Smooth muscle cell (in vitro differentiated cells): Measurements from ENCODE around the gene BRF1. TPM values are rescaled to one million over a fixed set of nuclear protein-coding genes. Genes with fewer than 3 reads are reported as not detected.
"Not testable (repeated sequence)": the region's sequence is repeated elsewhere in the genome, so short reads cannot be mapped to it uniquely, and the experiment has no call there.

Experiments used
- DNase-seq: peaks from one replicate; lab custom pipeline; 2025; ENCODE audit not compliant: unreplicated experiment; lab: John Stamatoyannopoulos, UW
- H2AFZ ChIP-seq: fragments of 200-600 bp; sonication (generic); 2 replicates; pipeline ENCODE4 v1.6.0; 2016; ENCODE audit warnings: antibody characterized with exemption, low read depth, mild to moderate bottlenecking
- H3F3A ChIP-seq: fragments of 200-600 bp; sonication (generic); 2 replicates; pipeline ENCODE4 v1.6.0; 2017; ENCODE audit warnings: antibody characterized with exemption, low read depth
- H3K27ac ChIP-seq: fragments of 200-600 bp; sonication (generic); 2 replicates; pipeline ENCODE4 v1.5.1; 2016; ENCODE audit warnings: low read depth, mild to moderate bottlenecking
- H3K27me3 ChIP-seq: fragments of 200-600 bp; sonication (generic); 2 replicates; pipeline ENCODE4 v1.6.1; 2016; ENCODE audit warnings: low read depth, mild to moderate bottlenecking
- H3K36me3 ChIP-seq: fragments of 200-600 bp; sonication (generic); 2 replicates; pipeline ENCODE4 v1.5.1; 2016; ENCODE audit warnings: low read depth
- H3K4me1 ChIP-seq: fragments of 200-600 bp; sonication (generic); 2 replicates; pipeline ENCODE4 v1.5.1; 2016; ENCODE audit warnings: low read depth
- H3K4me2 ChIP-seq: fragments of 200-600 bp; sonication (generic); 2 replicates; pipeline ENCODE4 v1.6.0; 2016; ENCODE audit warnings: mild to moderate bottlenecking
- H3K4me3 ChIP-seq: fragments of 200-600 bp; sonication (generic); 2 replicates; pipeline ENCODE4 v1.5.1; 2016; ENCODE audit warnings: mild to moderate bottlenecking
- H3K79me2 ChIP-seq: fragments of 200-600 bp; sonication (generic); 2 replicates; pipeline ENCODE4 v1.6.0; 2016; ENCODE audit warnings: low read depth, mild to moderate bottlenecking
- H3K9ac ChIP-seq: fragments of 200-600 bp; sonication (generic); 2 replicates; pipeline ENCODE4 v1.6.0; 2016; ENCODE audit warnings: low read depth
- H3K9me3 ChIP-seq: fragments of 200-600 bp; sonication (generic); replicated peaks from 2 replicates; pipeline ENCODE4 v1.5.1; 2016; ENCODE audit warnings: low read depth
- H4K20me1 ChIP-seq: fragments of 200-600 bp; sonication (generic); 2 replicates; pipeline ENCODE4 v1.6.0; 2016; ENCODE audit warnings: low read depth
- WGBS: methylation state at CpG from one replicate; pipeline ENCODE4 v1.1.7; 2016; ENCODE audit warnings: low lambda C conversion rate; 5-methylcytosine and 5-hydroxymethylcytosine counted together
- polyA plus RNA-seq: library from polyadenylated mRNA; unstranded; fragments of >200 nt; fragmentation: Nextera tagmentation; extraction: Ambion mirVana; gene quantifications from 2 replicates; pipeline ENCODE4 v1.2.1, GENCODE V29; 2016
- total RNA-seq: library from RNA; depleted of rRNA; stranded (reverse); fragments of >200 nt; gene quantifications from 2 replicates; pipeline ENCODE4 v1.2.3, GENCODE V29; 2014
- TF ChIP-seq, protein P1 (sequence below): fragments of 200-600 bp; sonication (generic); IDR thresholded peaks from 2 replicates; pipeline ENCODE4 v1.5.1; 2017; ENCODE audit warnings: borderline replicate concordance, mild to moderate bottlenecking, antibody characterized with exemption; ENCODE audit not compliant: insufficient read depth, poor library complexity, severe bottlenecking

BRF1 gene
- total and polyA plus RNA-seq, 2 experiments from 2014 or later, result 12.5 to 15.9 TPM

DNA sequence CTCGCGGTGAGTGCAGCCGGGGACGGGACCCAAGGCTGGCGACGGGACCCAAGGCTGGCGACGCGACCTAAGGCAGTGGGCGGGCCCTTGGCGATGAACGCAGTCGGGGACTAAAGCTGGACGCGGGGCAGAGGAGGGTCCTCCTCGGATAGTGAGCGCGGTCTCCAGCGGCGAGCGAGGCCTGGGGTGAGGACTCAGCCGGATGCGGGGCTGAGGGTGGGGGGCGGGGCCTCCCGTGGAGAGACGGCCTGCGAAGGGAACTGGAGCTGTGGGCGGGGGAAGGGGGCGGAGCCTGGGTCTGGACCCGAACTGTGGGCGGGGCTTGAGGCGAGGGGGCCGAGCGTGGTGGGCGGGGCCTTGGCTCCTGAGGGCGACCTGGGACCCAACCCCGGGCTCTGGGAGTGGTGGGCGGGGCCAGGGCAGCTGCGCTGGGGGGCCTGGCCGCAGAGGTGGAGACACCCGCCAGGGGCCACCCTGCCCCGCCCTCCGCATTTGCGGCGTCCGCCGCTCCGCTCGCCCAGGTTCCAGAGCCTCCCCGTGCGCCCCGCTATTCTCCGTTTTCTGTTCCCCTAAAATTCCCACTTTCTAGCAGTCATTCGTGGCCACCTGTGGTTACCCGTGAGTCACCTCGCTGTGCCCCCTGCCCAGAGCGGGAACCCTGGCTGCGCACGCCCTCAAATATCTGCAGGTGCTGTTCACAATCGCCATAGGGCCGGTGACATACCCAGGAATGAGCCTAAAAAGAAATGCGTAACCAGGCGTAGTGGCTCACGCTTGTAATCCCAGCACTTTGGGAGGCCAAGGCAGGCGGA, 508 bp upstream of the BRF1 start:
- Histone ChIP-seq H4K20me1 (peaks cover 38% of the 10 kb centered on the region), H3K9ac (peak overlapping the region; percentile 84), H3K79me2 (peaks cover 37% of the 10 kb centered on the region), H3K27ac (peak overlapping the region; percentile 89), H3K4me1 (no peaks in the 10 kb centered on the region), H3K36me3 (no peaks in the 10 kb centered on the region), H3K9me3 (no peaks in the 10 kb centered on the region), H3K4me2 (peak overlapping the region; percentile 97), H3K27me3 (no peaks in the 10 kb centered on the region), H3K4me3 (peak overlapping the region; percentile 91), H2AFZ (peak overlapping the region; percentile 99), H3F3A (peaks cover 10% of the 10 kb centered on the region)
- TF ChIP-seq, protein P1, sequence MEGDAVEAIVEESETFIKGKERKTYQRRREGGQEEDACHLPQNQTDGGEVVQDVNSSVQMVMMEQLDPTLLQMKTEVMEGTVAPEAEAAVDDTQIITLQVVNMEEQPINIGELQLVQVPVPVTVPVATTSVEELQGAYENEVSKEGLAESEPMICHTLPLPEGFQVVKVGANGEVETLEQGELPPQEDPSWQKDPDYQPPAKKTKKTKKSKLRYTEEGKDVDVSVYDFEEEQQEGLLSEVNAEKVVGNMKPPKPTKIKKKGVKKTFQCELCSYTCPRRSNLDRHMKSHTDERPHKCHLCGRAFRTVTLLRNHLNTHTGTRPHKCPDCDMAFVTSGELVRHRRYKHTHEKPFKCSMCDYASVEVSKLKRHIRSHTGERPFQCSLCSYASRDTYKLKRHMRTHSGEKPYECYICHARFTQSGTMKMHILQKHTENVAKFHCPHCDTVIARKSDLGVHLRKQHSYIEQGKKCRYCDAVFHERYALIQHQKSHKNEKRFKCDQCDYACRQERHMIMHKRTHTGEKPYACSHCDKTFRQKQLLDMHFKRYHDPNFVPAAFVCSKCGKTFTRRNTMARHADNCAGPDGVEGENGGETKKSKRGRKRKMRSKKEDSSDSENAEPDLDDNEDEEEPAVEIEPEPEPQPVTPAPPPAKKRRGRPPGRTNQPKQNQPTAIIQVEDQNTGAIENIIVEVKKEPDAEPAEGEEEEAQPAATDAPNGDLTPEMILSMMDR, result no peak
- peak; percentile 98 for DNase-seq
- WGBS, result 3% methylated on average over 29 of the region's 65 CpGs

DNA sequence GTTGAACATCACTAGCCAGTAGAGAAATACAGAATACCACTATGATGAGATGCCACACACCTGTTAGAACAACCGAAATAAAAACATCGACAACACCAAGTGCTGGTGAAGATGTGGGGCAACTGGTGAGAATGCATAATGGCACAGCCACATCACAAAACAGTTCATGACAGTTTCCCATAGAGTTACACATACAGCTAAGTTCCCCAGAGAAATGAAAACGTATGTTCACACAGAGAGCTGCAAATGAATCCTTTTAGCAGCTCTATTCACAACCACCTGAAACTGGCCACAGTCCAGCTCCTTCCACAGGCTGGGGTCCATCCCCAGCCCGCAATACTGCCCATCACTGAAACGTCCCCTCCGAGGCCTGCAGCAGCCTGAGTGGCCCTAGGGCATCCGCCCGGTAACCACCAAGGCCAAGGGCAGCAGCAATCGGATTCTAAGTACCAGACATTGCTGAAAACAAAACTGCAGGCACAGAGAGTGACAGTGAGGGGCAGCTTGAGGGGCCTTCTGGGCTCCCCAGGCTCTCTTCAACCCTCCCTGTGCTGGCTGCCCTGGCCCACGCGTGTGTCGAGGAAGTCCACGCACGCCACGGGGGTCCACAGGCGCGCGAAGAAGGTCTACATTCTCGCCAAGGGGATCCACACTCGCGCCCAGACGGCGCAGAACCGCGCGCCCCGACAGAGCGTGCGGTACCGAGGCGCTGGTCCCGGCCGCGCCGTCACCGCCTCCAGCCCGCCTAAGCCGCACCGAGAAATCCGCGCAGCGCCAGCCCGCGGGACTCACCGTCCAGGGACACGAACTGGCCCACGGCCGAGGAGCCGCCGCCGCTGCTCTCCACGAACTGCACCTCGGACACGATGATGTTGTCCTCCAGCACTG, 903 bp downstream of the BRF1 start:
- Histone ChIP-seq H3F3A (peaks cover 10% of the 10 kb centered on the region), H3K4me2 (peak overlapping the region; percentile 97), H3K36me3 (no peaks in the 10 kb centered on the region), H3K9me3 (no peaks in the 10 kb centered on the region), H4K20me1 (peaks cover 52% of the 10 kb centered on the region), H3K9ac (peak overlapping the region; percentile 84), H2AFZ (peak overlapping the region; percentile 82), H3K4me3 (peak overlapping the region; percentile 91), H3K27me3 (no peaks in the 10 kb centered on the region), H3K4me1 (no peaks in the 10 kb centered on the region), H3K27ac (peak overlapping the region; percentile 89), H3K79me2 (peaks cover 51% of the 10 kb centered on the region)
- no peak for DNase-seq
- WGBS, result 12% methylated on average over 51 of the region's 54 CpGs
- TF ChIP-seq, protein P1, result no peak

DNA sequence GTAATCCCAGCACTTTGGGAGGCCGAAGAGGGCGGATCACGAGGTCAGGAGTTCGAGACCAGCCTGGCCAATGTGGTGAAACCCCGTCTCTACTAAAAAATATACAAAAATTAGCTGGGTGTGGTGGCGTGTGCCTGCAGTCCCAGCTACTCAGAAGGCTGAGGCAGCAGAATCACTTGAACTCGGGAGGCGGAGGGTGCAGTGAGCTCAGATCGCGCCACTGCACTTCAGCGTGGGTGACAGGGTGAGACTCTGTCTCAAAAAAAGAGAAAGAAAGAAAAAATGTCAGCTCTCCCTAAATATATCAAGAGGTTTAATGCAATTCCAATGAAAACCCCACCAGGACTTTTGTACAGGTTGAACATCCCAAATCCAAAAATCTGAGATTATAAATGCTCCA, 3.5 kb downstream of the BRF1 start:
- not testable (repeated sequence) for H3K4me2 ChIP-seq, H2AFZ ChIP-seq, H3K27ac ChIP-seq, H3K36me3 ChIP-seq, DNase-seq, H3K27me3 ChIP-seq, H3K4me3 ChIP-seq, H3K9ac ChIP-seq, H3K4me1 ChIP-seq, H3K9me3 ChIP-seq
- H3F3A ChIP-seq, result peaks cover 10% of the 10 kb centered on the region
- H4K20me1 ChIP-seq, result peaks cover 77% of the 10 kb centered on the region
- peaks cover 75% of the 10 kb centered on the region for H3K79me2 ChIP-seq
- 96% methylated on average over 11 of the region's 11 CpGs for WGBS

DNA sequence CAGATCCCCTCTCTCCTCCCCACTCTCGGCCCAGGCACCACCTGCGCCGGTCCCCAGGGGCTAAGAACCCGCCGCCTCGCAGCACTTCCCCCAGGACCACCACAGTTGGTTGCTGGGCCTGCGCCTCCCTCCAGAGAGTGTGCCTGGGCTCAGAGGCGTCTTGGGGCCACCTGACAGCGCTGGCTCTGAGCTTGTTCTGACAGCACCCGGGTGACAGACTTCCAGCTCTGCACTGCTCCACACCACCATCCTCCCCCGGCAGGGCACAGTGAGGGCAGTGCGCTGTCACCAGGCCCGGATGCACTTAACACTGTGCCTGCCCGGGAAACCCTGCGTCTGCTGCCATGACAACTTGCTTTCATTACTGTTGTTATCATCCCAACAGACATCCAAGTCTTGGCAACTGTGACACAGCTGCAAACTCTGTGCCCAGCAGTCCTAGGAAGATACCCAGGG, 6.6 kb downstream of the BRF1 start:
- 82% methylated on average over 15 of the region's 15 CpGs for WGBS
- Histone ChIP-seq H3K79me2 (peaks cover 95% of the 10 kb centered on the region), H2AFZ (no peak overlapping the region), H3K4me3 (no peak overlapping the region), H3K27ac (no peak overlapping the region), H3K9me3 (no peaks in the 10 kb centered on the region), H3K4me1 (no peaks in the 10 kb centered on the region), H3K4me2 (no peak overlapping the region), H3K36me3 (no peaks in the 10 kb centered on the region), H3K9ac (no peak overlapping the region), H3F3A (no peaks in the 10 kb centered on the region), H3K27me3 (no peaks in the 10 kb centered on the region), H4K20me1 (peaks cover 98% of the 10 kb centered on the region)
- DNase-seq, result no peak
- TF ChIP-seq, protein P1, result no peak
